Neuronal stem cell (in vitro differentiated cells): ENCODE results near the gene IPO7.

Source experiments
- DNase-seq: peaks from one replicate; pipeline ENCODE4 v3.0.0-alpha.2; 2013; ENCODE audit warnings: low spot score
- H2AFZ ChIP-seq: one replicate; pipeline ENCODE4 v1.6.1; 2013; ENCODE audit warnings: mild to moderate bottlenecking, low read length, inconsistent platforms
- H2AK5ac ChIP-seq: 2 replicates; pipeline ENCODE4 v1.6.1; 2013; ENCODE audit warnings: low read depth, mild to moderate bottlenecking, inconsistent platforms, low read length, moderate library complexity, mixed read lengths
- H2BK120ac ChIP-seq: 2 replicates; pipeline ENCODE4 v1.6.1; 2013; ENCODE audit warnings: low read depth, mild to moderate bottlenecking, inconsistent platforms, low read length, moderate library complexity, mixed read lengths
- H2BK12ac ChIP-seq: one replicate; pipeline ENCODE4 v1.6.1; 2013; ENCODE audit warnings: low read length, inconsistent platforms
- H2BK15ac ChIP-seq: 2 replicates; pipeline ENCODE4 v1.6.1; 2013; ENCODE audit warnings: mild to moderate bottlenecking, low read length, inconsistent platforms, mixed read lengths
- H2BK5ac ChIP-seq: one replicate; pipeline ENCODE4 v1.6.1; 2013; ENCODE audit warnings: inconsistent platforms, mild to moderate bottlenecking, low read length, moderate library complexity
- H3K14ac ChIP-seq: one replicate; pipeline ENCODE4 v1.6.1; 2013; ENCODE audit warnings: low read length, inconsistent platforms
- H3K18ac ChIP-seq: 2 replicates; pipeline ENCODE4 v1.6.1; 2013; ENCODE audit warnings: low read length, inconsistent platforms
- H3K23ac ChIP-seq: 2 replicates; pipeline ENCODE4 v1.6.1; 2013; ENCODE audit warnings: low read depth, mild to moderate bottlenecking, mixed read lengths, low read length, inconsistent platforms; ENCODE audit not compliant: poor library complexity
- H3K27ac ChIP-seq: replicated peaks from 3 replicates; pipeline ENCODE4 v1.5.1; 2013; ENCODE audit warnings: low read length, inconsistent platforms
- H3K27me3 ChIP-seq, 3 experiments: 2 replicates each; pipeline ENCODE4 v1.6.1; 2013; ENCODE audit warnings: low read length in 3 of 3, mild to moderate bottlenecking in 2 of 3, inconsistent platforms in 1 of 3, low read depth in 1 of 3, mixed read lengths in 1 of 3, moderate library complexity in 1 of 3; ENCODE audit not compliant: control insufficient read depth in 3 of 3, insufficient read depth in 3 of 3
- H3K36me3 ChIP-seq, 2 donors: replicated peaks in 1 of 2; 2 replicates each; pipeline ENCODE4 v1.6.1; 2013; ENCODE audit warnings: low read length in 2 of 2; ENCODE audit not compliant: control insufficient read depth in 2 of 2, insufficient read depth in 2 of 2
- H3K4ac ChIP-seq: 2 replicates; pipeline ENCODE4 v1.6.1; 2013; ENCODE audit warnings: inconsistent platforms, mild to moderate bottlenecking, low read length, moderate library complexity
- H3K4me1 ChIP-seq, 2 donors: 1 replicate in 1 of 2; 2 replicates in 1 of 2; pipeline ENCODE4 v1.6.1; 2013; ENCODE audit warnings: low read length in 2 of 2, low read depth in 1 of 2; ENCODE audit not compliant: control insufficient read depth in 2 of 2, insufficient read depth in 1 of 2
- H3K4me2 ChIP-seq: one replicate; pipeline ENCODE4 v1.6.1; 2013; ENCODE audit warnings: mild to moderate bottlenecking, low read length, inconsistent platforms; ENCODE audit not compliant: insufficient read depth, poor library complexity, severe bottlenecking
- H3K4me3 ChIP-seq, 2 donors: 2 replicates each; pipeline ENCODE4 v1.5.1; 2013; ENCODE audit warnings: low read length in 2 of 2, mild to moderate bottlenecking in 2 of 2, inconsistent platforms in 1 of 2, moderate library complexity in 1 of 2
- H3K79me1 ChIP-seq: one replicate; pipeline ENCODE4 v1.6.1; 2013; ENCODE audit warnings: low read depth, mild to moderate bottlenecking, inconsistent platforms, low read length, moderate library complexity
- H3K9ac ChIP-seq: one replicate; pipeline ENCODE4 v1.6.1; 2013; ENCODE audit warnings: mild to moderate bottlenecking, low read depth, low read length, inconsistent platforms; ENCODE audit not compliant: poor library complexity
- H3K9me3 ChIP-seq, 2 donors: replicated peaks in 1 of 2; 2 replicates each; pipeline versions ENCODE3 to v1.6.1; 2013; ENCODE audit warnings: low read length in 2 of 2, mild to moderate bottlenecking in 2 of 2, inconsistent platforms in 1 of 2, low read depth in 1 of 2, mixed read lengths in 1 of 2, moderate library complexity in 1 of 2; ENCODE audit not compliant: control insufficient read depth in 2 of 2, insufficient read depth in 1 of 2
- H4K8ac ChIP-seq: one replicate; pipeline ENCODE4 v1.6.1; 2013; ENCODE audit warnings: low read depth, mild to moderate bottlenecking, inconsistent platforms, low read length, moderate library complexity
- H4K91ac ChIP-seq: one replicate; pipeline ENCODE4 v1.6.1; 2013; ENCODE audit warnings: low read length, low read depth, mild to moderate bottlenecking, inconsistent platforms; ENCODE audit not compliant: poor library complexity
- WGBS, 2 donors: extraction: QIAGEN DNeasy Blood & Tissue Kit; methylation state at CpG; one replicate each; pipeline ENCODE4 v1.1.7; 2013; ENCODE audit warnings: missing lambda C conversion rate in 2 of 2, mixed read lengths in 1 of 2; ENCODE audit not compliant: insufficient read length in 2 of 2, insufficient replicate concordance in 1 of 2; ENCODE audit errors: extremely low coverage in 2 of 2; 5-methylcytosine and 5-hydroxymethylcytosine counted together

Gene IPO7

DNA sequence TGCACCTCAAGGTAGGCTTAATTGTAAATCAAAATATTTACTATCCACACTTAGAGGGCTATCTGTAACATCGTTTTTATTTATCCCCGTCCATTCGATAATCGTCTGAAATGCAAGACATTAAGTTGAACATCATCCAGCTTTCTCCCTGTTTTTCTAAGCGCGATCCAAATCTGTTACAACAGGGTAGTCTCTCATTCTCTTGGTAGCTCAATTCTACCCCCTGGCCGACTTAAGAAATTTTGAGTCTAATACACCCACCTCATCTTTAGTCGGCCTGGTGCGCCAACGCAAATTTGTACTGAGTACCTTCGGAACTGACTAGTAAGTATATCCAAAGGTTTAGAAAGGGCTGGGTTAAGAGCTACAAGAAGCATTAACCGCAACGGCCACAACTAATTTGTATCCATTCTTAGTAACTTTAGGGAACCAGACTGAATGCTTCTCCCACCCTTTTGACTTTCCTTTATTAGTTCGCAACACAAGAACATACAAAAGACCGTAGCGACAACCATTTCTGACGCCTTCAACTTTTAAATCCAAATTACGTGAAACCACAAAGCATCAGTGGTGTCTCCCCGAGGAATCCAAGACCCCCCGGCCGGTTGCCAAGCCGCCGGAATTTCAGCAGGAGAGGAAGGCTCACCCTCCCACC, 75.3 kb downstream of the IPO7 start:
- Histone ChIP-seq H3K4ac (no peak overlapping the region), H3K23ac (peak overlapping the region; percentile 70)
- peak; percentile 17 for DNase-seq

DNA sequence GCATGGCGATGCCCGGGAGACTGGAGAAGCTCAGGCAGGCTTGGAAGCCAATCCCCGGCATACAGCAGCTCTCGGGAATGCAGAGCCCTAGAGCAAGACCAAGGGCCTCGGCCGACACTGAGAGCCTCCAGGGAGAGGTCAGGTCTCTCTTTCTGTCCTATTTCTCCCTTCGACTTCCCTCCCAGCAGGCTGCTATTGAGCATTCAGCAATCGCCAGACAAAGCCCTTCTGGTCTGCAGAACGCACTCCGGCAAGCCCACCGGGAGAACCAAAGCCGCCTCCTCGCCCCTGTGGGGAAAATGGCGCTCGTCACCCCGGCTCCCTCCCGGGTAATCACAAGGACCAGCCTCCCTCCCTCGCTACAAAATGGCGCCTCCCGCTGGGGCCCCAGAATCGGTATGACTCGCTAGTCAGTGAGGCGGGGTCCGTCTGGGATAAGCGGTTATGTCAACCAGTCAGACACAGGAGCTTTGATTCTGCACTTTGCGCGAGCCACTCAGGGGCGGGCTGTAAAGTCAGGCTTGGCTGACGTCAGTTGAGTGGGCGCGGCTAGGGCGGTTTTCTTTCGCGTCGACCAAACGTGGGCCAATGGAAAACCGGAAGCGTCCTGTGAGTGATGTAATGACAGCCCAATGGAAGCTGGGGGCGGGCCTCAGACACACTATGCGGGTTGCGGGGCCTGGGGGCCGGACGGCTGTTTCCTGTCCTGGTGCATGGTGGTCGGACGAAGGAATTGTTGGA, 76.0 kb downstream of the IPO7 start, which contains the start of gene ZNF143:
TSS of gene ZNF143 (plus strand) at position 691 of the 741 bp plus-strand sequence. CDS start 10,297 bp downstream, outside the sequence.
- peak within 1 kb of the TSS; percentile 93 for H2BK5ac ChIP-seq

More for the DNA sequence above, 75.3 kb downstream of the IPO7 start:
- no peaks in the 10 kb centered on the region for H3K9me3 ChIP-seq
- peak overlapping the region; percentile 100 for H3K27ac ChIP-seq
- H2AFZ ChIP-seq, result peak overlapping the region; percentile 71
- H3K9ac ChIP-seq, result peak overlapping the region; percentile 94
- H3K4me2 ChIP-seq, result peak overlapping the region; percentile 61
- peak overlapping the region; percentile 57 for H2BK120ac ChIP-seq
- no peaks in the 10 kb centered on the region for H3K36me3 ChIP-seq
- peak overlapping the region; percentile 64 to 96 for H3K4me3 ChIP-seq
- H2BK5ac ChIP-seq, result peak overlapping the region; percentile 93
- peaks cover 2% of the 10 kb centered on the region for H3K79me1 ChIP-seq
- no peaks in the 10 kb centered on the region for H3K4me1 ChIP-seq
- peak overlapping the region; percentile 84 for H2AK5ac ChIP-seq
- H3K18ac ChIP-seq, result peak overlapping the region; percentile 96
- WGBS, 2 donors, result no CpG with 5 or more reads among the region's 23 CpGs
- H2BK15ac ChIP-seq, result no peak overlapping the region
- peak overlapping the region; percentile 95 for H4K91ac ChIP-seq
- H4K8ac ChIP-seq, result no peak overlapping the region
- H3K14ac ChIP-seq, result peak overlapping the region; percentile 48
- H2BK12ac ChIP-seq, result no peak overlapping the region
- H3K27me3 ChIP-seq, result no peaks in the 10 kb centered on the region

DNA sequence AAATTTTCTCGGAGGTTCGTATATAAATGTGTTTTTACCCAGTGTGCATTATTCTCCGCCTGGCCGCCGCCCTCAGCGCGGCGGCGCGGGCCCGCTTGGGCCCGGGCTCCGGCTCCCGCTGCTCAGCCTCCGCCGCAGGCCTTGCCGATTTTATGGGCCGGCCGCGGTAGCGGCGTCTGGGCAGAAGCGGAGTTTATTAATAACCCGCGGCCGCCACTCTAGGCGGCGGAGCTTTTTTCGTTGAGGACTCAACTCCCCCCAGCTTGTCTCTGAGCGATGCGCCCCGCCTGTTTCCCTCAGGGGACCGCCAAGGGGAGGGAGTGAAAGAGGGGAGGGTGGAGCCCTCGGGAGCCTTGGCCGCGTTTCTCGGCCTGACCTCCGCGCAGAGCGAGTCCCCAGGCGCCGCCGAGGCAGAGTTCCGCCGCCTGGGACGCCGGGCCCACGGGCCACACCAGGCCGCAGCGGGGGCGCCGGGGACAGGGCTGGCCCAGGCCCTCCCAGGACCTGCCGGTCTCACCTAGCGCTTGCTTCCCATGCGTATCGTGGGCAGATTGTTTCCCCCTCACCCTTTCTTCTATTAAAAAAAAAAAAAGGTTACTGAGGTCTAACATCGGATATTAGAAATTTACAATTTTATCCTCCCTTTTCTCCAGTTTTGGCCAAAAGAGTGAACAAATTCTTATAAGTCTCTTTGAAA, 76.8 kb downstream of the IPO7 start:
- Histone ChIP-seq H2BK5ac (peak overlapping the region; percentile 75), H4K8ac (no peak overlapping the region), H3K4me2 (peak overlapping the region; percentile 40), H3K14ac (peak overlapping the region; percentile 56), H3K27ac (peak overlapping the region; percentile 100), H3K79me1 (peaks cover 4% of the 10 kb centered on the region), H2BK12ac (no peak overlapping the region), H3K4ac (no peak overlapping the region), H3K4me1 (no peaks in the 10 kb centered on the region), H3K4me3 (peak overlapping the region; percentile 59 to 92), H3K36me3 (no peaks in the 10 kb centered on the region), H2BK15ac (no peak overlapping the region), H4K91ac (no peak overlapping the region), H3K9me3 (no peaks in the 10 kb centered on the region), H2AFZ (peak overlapping the region; percentile 82), H2BK120ac (no peak overlapping the region), H2AK5ac (peak overlapping the region; percentile 84), H3K23ac (peak overlapping the region; percentile 73), H3K18ac (peak overlapping the region; percentile 96), H3K9ac (peak overlapping the region; percentile 91), H3K27me3 (no peaks in the 10 kb centered on the region)
- no CpG with 5 or more reads among the region's 57 CpGs for WGBS, 2 donors
- peak; percentile 83 for DNase-seq

More for the DNA sequence above, 76.0 kb downstream of the IPO7 start, which contains the start of gene ZNF143:
- Histone ChIP-seq H3K23ac (peak within 1 kb of the TSS; percentile 73), H2AFZ (peak within 1 kb of the TSS; percentile 82), H3K27me3 (no peaks in the 10 kb centered on the region), H3K4me3 (peak within 1 kb of the TSS; percentile 64 to 96), H3K4me2 (peak within 1 kb of the TSS; percentile 61), H4K91ac (peak within 1 kb of the TSS; percentile 95), H2BK15ac (no peak within 1 kb of the TSS), H2BK12ac (no peak within 1 kb of the TSS), H3K9ac (peak within 1 kb of the TSS; percentile 94), H3K36me3 (no peaks in the 10 kb centered on the region), H3K79me1 (peaks cover 2% of the 10 kb centered on the region), H3K9me3 (no peaks in the 10 kb centered on the region), H3K14ac (peak within 1 kb of the TSS; percentile 56), H4K8ac (no peak within 1 kb of the TSS), H3K4ac (no peak within 1 kb of the TSS), H2BK120ac (peak within 1 kb of the TSS; percentile 57), H2AK5ac (peak within 1 kb of the TSS; percentile 84), H3K27ac (peak within 1 kb of the TSS; percentile 100), H3K4me1 (no peaks in the 10 kb centered on the region), H3K18ac (peak within 1 kb of the TSS; percentile 96)
- peak; percentile 100 for DNase-seq
- WGBS, 2 donors, result no CpG with 5 or more reads among the region's 45 CpGs
